HG03565 (cell line): Measurements from ENCODE around the gene UGT1A9.
"Not testable (repeated sequence)": the region's sequence is repeated elsewhere in the genome, so short reads cannot be mapped to it uniquely, and the experiment has no call there.

Experiments used
- ATAC-seq: cut with Tn5 transposase; IDR thresholded peaks from one replicate; pipeline ENCODE4 v1.9.1; 2021; ENCODE audit warnings: mild to moderate bottlenecking, moderate library complexity; ENCODE audit not compliant: unreplicated experiment

The UGT1A9 gene

GRCh38 chr2:233711312-233712008 is 39.8 kb downstream of the UGT1A9 start:
- no peak for ATAC-seq

- ATAC-seq: no peak
Observed at GRCh38 chr2:233712611-233713261, 41.0 kb downstream of the UGT1A9 start, which contains the start of gene UGT1A5. UGT1A5 (plus strand) TSS chr2:233712907; CDS start chr2:233712992, 85 bp downstream.

- no peak for ATAC-seq
Observed at GRCh38 chr2:233713262-233713615, 41.5 kb downstream of the UGT1A9 start.

- ATAC-seq: no peak
Observed at GRCh38 chr2:233714121-233714520, 42.4 kb downstream of the UGT1A9 start.

- no peak for ATAC-seq
Observed at GRCh38 chr2:233718552-233718951, 46.9 kb downstream of the UGT1A9 start, which contains the start of gene UGT1A4. UGT1A4 (plus strand) TSS chr2:233718736; CDS start chr2:233718821, 85 bp downstream.

GRCh38 chr2:233728723-233729301 is 57.1 kb downstream of the UGT1A9 start, which contains the start of gene UGT1A3:
UGT1A3 (plus strand) TSS chr2:233729042; CDS start chr2:233729127, 85 bp downstream.
- ATAC-seq: no peak

GRCh38 chr2:233736868-233737653 is 65.4 kb downstream of the UGT1A9 start:
- ATAC-seq: not testable (repeated sequence)

GRCh38 chr2:233740870-233741269 is 69.2 kb downstream of the UGT1A9 start:
- no peak for ATAC-seq

- ATAC-seq: no peak
Observed at GRCh38 chr2:233743464-233744259, 72.0 kb downstream of the UGT1A9 start.

- no peak for ATAC-seq
Observed at GRCh38 chr2:233745073-233745755, 73.5 kb downstream of the UGT1A9 start.

- ATAC-seq: not testable (repeated sequence)
Observed at GRCh38 chr2:233745838-233746237, 74.1 kb downstream of the UGT1A9 start.

GRCh38 chr2:233746475-233747282 is 75.0 kb downstream of the UGT1A9 start:
- no peak for ATAC-seq

GRCh38 chr2:233747283-233747544 is 75.5 kb downstream of the UGT1A9 start:
- ATAC-seq: no peak

- ATAC-seq: not testable (repeated sequence)
Observed at GRCh38 chr2:233750689-233751088, 79.0 kb downstream of the UGT1A9 start.

- not testable (repeated sequence) for ATAC-seq
Observed at GRCh38 chr2:233751212-233752009, 79.7 kb downstream of the UGT1A9 start.

- ATAC-seq: no peak
Observed at GRCh38 chr2:233754872-233755611, 83.3 kb downstream of the UGT1A9 start.

- ATAC-seq: no peak
Observed at GRCh38 chr2:233756429-233757081, 84.9 kb downstream of the UGT1A9 start.
